HG02870 (cell line): ENCODE data around the gene XPR1.
"Not testable (repeated sequence)": the region's sequence is repeated elsewhere in the genome, so short reads cannot be mapped to it uniquely, and the experiment has no call there.

Experiments
- ATAC-seq: cut with Tn5 transposase; IDR thresholded peaks from one replicate; pipeline ENCODE4 v1.9.1; 2021; ENCODE audit warnings: mild to moderate bottlenecking, moderate library complexity; ENCODE audit not compliant: unreplicated experiment

Gene XPR1

GRCh38 chr1:180778782-180779398, 147.1 kb downstream of the XPR1 start:
- ATAC-seq: no peak

- ATAC-seq: no peak
Observed at GRCh38 chr1:180779584-180779983, 147.8 kb downstream of the XPR1 start.

DNA sequence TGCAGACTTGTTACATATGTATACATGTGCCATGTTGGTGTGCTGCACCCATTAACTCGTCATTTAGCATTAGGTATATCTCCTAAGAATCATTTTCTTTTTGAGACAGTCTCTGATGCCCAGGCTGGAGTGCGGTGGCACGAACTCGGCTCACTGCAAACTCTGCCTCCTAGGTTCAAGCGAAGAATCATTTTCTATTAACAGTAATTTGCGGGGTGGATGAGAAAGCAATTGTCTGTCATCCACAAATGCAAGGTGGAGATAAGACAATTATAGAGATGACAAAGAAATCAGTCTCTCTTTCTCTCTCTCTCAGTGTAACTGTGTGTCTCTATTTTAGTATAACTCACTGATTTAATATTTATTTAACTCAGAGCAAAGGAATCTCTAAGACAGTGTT, 149.9 kb downstream of the XPR1 start:
- no peak for ATAC-seq

GRCh38 chr1:180785291-180785690, 153.5 kb downstream of the XPR1 start:
- no peak for ATAC-seq

- ATAC-seq: no peak
Observed at GRCh38 chr1:180785887-180786286, 154.1 kb downstream of the XPR1 start.

GRCh38 chr1:180786624-180787023, 154.8 kb downstream of the XPR1 start:
- ATAC-seq: no peak

DNA sequence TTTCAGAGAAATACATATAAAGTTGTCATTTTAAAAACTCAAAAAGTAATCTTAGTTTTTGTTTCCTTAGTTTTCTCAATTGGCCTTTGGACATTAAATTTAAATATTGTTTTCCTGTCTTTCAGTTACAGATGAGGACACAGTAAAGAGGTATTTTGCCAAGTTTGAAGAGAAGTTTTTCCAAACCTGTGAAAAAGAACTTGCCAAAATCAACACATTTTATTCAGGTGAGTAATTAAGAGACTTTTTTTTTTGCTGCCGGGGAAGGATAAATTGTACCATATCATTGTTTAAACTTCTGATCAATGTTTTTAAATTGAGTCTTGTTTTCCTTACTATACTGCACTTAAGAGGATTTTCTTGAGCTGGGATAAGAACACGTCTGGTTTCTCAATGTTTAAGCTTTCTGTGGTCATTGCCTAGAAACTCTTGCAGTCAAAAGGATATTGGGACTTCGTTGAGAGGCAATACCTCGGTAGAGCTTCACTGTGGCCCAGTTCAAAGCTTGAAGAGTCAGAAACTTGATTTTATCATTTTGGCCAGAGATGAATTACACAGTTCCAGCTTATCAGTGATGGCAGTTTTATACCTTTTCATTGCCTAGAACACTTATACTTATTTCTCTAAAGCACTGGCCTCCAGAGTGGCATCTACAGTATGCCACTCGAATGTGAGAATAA, 155.9 kb downstream of the XPR1 start:
- no peak for ATAC-seq

DNA sequence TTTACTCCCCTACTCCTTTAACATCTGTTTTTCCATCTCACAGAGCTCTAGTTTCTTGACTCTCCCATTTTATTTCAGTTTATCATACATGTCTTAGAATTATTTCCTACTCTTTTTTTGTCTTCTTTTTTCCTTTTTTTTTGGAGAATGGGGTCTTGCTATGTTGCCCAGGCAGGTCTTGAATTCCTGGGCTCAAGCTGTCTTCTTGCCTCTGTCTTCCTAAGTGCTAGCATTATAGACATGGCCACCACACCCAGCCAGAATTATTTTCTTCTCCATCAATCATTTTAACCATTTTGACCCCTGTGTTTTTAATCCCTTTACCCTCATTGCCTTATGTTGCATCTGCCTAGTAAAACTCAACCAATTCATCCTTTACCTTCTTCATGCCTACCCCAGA, 157.6 kb downstream of the XPR1 start:
- ATAC-seq: no peak

DNA sequence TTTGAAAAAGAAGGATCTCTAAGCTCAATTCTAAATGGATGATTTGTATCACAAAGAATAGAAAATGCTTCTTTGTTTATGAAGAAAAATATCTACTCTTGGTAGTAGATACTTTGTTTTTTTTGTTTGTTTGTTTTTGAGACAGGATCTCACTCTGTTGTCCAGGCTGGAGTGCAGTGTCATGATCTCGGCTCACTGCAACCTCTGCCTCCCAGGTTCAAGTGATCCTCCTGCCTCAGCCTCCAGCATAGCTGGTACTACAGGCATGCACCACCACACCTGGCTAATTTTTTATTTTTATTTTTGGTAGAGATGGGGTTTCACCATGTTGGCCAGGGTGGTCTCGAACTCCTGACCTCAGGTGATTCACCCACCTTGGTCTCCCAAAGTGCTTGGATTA, 159.3 kb downstream of the XPR1 start:
- ATAC-seq: not testable (repeated sequence)

DNA sequence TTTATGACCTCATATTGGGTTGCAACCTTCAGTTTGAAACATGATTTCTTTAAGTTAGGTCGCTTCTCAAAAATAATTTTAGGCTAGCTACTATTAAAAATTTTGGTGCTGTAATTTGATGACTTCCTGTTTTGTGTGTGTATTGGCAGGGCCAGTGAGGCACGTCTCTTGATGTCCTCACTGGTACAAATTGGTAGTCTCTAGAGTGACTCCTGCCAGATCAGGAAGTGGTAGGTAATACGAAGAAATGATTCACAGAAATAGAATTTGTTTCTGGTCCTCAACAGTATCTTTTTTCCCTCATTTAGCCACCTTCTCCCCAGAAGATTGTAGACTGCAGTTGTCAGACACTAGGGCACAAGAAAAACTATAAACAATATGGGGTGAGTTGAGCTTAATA, 160.0 kb downstream of the XPR1 start:
- ATAC-seq: no peak

- no peak for ATAC-seq
Observed at GRCh38 chr1:180793451-180793850, 161.6 kb downstream of the XPR1 start.

GRCh38 chr1:180796897-180797640, 165.2 kb downstream of the XPR1 start:
- ATAC-seq: no peak

GRCh38 chr1:180800945-180801344, 169.1 kb downstream of the XPR1 start:
- no peak for ATAC-seq

GRCh38 chr1:180802813-180803212, 171.0 kb downstream of the XPR1 start:
- no peak for ATAC-seq

- peak; percentile 59 for ATAC-seq
Observed at GRCh38 chr1:180805316-180805715, 173.5 kb downstream of the XPR1 start.

GRCh38 chr1:180811298-180811697, 179.5 kb downstream of the XPR1 start:
- ATAC-seq: no peak

DNA sequence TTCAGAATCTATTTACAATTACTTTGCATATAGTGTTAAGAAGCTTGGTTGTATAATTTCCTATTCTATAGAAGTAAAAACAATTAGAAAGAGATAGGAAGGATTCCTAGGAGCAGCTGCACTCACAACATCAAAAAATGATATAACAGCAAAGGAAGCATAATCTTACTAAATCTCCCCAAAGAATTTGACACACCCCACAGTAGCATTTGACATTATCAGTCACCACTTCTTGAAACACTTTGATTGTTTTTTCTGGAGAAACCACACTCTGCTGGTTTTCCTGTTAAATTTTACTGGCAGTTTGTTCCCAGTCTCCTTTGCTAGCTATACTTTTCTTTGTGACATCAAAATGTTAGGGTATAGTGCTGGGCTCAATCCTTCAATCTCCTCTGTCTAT, 180.1 kb downstream of the XPR1 start:
- ATAC-seq: no peak

GRCh38 chr1:180814258-180814657, 182.4 kb downstream of the XPR1 start:
- ATAC-seq: no peak

DNA sequence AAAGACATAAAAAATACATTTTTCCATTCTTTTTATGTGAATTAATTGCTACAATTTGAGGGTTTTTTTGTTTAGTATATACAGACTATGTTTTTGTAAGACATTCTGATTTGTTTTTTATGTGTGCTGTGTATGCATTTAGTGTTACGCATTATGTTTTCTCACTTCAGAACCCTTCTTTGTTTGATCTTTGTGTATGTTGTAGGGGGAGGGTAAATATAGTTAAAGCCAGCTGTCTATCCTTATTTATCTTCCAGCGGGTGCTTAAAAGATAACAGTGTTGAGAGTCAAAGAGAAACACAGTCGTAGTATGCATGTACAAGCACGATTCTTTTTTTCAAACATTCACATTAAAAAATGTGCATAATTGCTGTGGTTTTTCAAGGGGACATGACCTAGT, 183.4 kb downstream of the XPR1 start:
- ATAC-seq: no peak

GRCh38 chr1:180816132-180816531, 184.3 kb downstream of the XPR1 start:
- ATAC-seq: no peak

- ATAC-seq: no peak
Observed at GRCh38 chr1:180821970-180822369, 190.1 kb downstream of the XPR1 start.

DNA sequence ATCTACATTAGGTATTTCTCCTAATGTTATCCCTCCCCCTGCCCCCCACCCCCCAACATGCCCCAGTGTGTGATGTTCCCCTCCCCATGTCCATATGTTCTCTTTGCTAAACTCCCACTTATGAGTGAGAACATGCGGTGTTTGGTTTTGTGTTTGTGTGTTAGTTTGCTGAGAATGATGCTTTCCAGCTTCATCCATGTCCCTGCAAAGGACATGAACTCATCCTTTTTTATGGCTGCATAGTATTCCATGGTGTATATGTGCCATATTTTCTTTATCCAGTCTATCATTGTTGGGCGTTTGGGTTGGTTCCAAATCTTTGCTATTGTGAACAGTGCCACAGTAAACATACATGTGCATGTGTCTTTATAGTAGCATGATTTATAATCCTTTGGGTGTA, 199.7 kb downstream of the XPR1 start:
- ATAC-seq: not testable (repeated sequence)
